GM18520 (cell line): ENCODE results near the gene TRIM44.
"Not testable (repeated sequence)": the region's sequence is repeated elsewhere in the genome, so short reads cannot be mapped to it uniquely, and the experiment has no call there.

Source experiments
- ATAC-seq: cut with Tn5 transposase; IDR thresholded peaks from one replicate; pipeline ENCODE4 v1.9.1; 2021; ENCODE audit not compliant: unreplicated experiment

TRIM44 gene

GRCh38 chr11:35811783-35812182 lies 149.2 kb downstream of the TRIM44 start:
- ATAC-seq, result no peak

GRCh38 chr11:35812828-35813227 lies 150.3 kb downstream of the TRIM44 start:
- ATAC-seq, result no peak

DNA sequence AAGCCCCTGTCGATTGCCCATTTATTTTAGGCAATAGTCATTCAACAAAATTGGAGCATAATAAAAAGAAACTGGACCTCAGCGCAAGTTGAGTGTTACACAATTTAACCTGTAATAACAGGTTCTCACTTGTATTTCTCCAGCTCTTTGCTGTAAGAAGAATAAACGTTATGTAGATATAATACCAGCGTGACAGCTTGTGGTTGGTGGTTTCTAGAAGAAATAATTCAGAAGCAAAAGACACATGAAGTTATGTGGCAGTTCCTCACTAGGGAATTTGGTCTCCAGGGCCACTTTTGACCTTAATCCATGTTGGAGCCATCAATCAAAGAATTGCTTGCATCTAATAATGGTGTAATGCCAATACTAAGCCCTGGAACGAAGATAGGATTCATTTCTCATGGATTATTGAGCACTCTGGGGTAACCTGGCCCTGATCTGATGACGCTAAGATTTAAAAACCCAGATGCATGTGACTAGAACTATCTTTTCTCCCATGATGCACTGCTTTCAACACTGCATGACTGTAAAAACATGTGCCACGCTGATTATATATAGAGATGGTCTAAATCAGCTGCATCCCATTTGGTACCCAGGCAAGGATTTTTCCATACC lies 151.6 kb downstream of the TRIM44 start:
- no peak for ATAC-seq

GRCh38 chr11:35814720-35815305 lies 152.2 kb downstream of the TRIM44 start:
- no peak for ATAC-seq

GRCh38 chr11:35815556-35816315 lies 153.2 kb downstream of the TRIM44 start:
- ATAC-seq, result no peak

GRCh38 chr11:35820614-35821013 lies 158.0 kb downstream of the TRIM44 start:
- no peak for ATAC-seq

DNA sequence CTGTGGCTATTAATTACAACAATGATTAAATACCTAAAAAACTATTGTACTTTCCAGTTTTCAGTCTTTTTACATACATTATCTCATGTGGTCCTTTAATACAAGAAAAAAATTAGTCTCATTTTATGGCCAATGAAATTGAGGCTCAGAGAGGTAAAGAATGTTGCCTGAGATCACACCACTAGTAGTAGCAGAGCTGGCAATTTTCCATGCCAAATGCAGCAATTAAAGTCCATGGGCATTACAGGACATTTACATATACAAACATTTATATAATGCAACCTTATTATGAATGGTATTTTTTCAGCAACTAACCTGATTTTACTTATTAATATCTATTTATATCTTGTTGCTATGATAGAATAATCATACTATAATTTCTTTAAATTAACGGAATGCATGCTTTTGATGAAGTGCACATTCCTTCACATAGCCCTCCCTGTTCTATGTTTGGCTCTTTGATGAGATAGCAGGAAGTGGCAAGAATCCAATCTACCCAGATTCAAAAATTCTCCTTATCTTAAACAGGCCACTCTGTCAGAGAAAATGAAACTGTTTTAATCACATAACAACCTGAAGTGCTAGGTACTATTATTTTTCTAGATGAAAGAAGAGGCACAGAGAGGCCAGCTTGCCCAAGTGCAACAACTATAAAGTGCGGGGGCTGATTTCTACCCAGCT lies 160.4 kb downstream of the TRIM44 start:
- no peak for ATAC-seq

GRCh38 chr11:35823742-35824298 lies 161.2 kb downstream of the TRIM44 start:
- no peak for ATAC-seq

GRCh38 chr11:35825386-35825785 lies 162.8 kb downstream of the TRIM44 start:
- no peak for ATAC-seq

GRCh38 chr11:35826006-35826405 lies 163.4 kb downstream of the TRIM44 start:
- ATAC-seq, result no peak

DNA sequence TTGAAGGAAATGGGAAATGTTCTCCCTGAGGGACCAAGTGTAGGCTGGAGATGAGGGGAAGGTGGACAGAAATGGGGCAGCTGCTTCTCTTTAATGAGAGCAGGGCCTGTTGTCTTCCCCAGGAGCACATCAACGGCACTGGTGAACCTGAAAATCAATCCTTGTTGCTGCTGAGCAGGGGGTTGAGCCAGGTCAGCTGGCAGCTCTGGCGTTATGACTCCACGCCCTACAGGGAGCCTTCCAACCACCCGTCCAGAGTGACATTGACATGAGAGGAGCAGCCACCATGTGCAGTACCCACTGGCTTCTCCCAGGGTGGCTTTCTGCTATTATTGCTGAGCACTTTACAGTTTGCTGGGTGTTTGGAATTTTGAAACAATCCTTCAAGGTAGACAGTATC lies 164.4 kb downstream of the TRIM44 start:
- ATAC-seq, result no peak

DNA sequence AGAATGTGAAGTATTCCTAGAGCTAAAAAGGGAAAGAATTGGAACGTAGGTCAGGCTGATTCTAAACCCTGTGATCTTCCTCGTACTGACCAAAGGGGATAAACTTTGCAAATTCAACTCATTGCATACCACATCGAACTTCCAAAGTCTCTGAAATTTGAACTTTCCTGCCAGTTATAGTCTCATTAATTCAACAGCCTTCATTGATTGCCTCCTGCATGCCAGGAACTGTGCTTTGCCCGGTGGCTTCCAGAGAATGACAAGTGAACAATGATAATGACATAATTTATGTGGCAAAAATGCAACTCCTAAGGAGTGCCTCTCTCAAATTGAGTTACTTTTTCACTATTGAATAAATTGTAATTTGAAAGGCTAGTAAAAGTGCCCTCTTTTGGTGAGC lies 173.6 kb downstream of the TRIM44 start:
- no peak for ATAC-seq

- no peak for ATAC-seq
These were observed 175.5 kb downstream of the TRIM44 start for GRCh38 chr11:35838071-35838470.

- not testable (repeated sequence) for ATAC-seq
These were observed 176.3 kb downstream of the TRIM44 start for GRCh38 chr11:35838697-35839367.

DNA sequence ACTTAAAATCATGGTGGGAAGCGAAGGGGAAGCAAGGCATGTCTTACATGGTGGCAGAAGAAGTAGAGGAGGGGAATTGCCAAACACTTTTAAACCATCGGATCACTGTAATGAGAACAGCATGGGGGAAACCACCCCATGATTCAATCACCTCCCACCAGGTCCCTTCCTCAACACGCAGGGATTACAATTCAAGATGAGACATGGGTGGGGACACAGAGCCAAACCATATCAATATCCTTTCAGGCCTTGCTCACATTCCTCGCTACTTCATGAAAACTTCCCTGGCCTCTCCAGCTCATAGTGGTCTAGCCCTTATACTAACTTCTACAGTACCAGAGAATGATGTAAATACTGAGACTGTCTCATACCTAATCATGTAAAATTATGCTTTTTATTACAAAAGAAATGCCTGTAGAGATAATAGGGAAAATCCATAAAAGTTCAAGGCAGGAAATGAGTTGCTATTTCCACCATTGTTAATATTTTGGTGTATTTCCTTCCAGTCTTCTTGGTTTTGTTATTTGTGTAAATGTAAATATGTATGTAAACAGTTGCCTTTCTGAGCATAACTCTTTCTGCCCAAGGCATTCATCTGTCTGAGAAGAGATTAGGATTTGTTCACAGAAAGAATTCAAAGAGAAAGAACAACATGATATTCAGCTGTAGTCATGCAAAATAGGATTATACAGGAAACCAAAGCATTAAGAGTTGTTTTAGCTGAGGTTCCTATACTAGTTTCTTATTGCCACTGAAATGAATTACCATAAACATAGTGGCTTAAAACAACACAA lies 177.0 kb downstream of the TRIM44 start:
- no peak for ATAC-seq

DNA sequence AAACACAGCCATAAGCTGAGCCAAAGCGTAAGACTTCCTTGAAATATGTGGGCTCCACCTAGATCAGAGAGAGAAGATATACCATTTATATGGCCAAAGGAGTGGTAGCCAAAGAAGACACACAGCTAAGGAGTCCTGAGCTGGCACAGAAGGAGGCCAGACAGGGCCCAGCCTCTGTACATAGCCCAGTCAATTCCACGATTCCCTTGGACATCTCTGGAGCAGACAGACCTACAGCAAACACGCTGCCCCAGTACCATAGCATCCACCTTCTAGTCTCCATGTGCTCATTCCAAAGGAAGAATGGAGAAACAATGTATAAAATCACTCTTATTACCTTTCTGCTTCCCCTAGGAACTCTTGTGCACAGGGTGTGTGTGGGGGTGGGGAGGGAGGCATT lies 179.2 kb downstream of the TRIM44 start:
- ATAC-seq, result no peak

- ATAC-seq, result no peak
These were observed 180.4 kb downstream of the TRIM44 start for GRCh38 chr11:35842958-35843357.

- no peak for ATAC-seq
These were observed 182.0 kb downstream of the TRIM44 start for GRCh38 chr11:35844579-35844978.

- ATAC-seq, result no peak
These were observed 183.3 kb downstream of the TRIM44 start for GRCh38 chr11:35845860-35846259.

- no peak for ATAC-seq
These were observed 184.3 kb downstream of the TRIM44 start for GRCh38 chr11:35846874-35847273.
